LHCN-M2 (cell line): ENCODE measurements around the gene COL13A1. TPM values are rescaled to one million over a fixed set of nuclear protein-coding genes. Genes with fewer than 3 reads are reported as not detected.

Source experiments
- DNase-seq: peaks from one replicate; pipeline ENCODE4 v3.0.0-alpha.2; 2012; ENCODE audit warnings: low read depth
- total RNA-seq: library from RNA; depleted of rRNA; stranded (reverse); fragments of >200 nt; gene quantifications from 2 replicates; pipeline ENCODE4 v1.2.3, GENCODE V29; 2014

The COL13A1 gene
- total RNA-seq, 1 experiment from 2014 or later: 2.6 TPM

- no peak for DNase-seq
Observed at GRCh38 chr10:69963178-69963834, 161.6 kb downstream of the COL13A1 start.

GRCh38 chr10:69963835-69964710 lies 162.4 kb downstream of the COL13A1 start:
- DNase-seq: no peak

- no peak for DNase-seq
Observed at GRCh38 chr10:69965086-69965485, 163.4 kb downstream of the COL13A1 start.

GRCh38 chr10:69965919-69966662 lies 164.4 kb downstream of the COL13A1 start:
- no peak for DNase-seq

- peak; percentile 9 for DNase-seq
Observed at GRCh38 chr10:69968830-69969229, 167.1 kb downstream of the COL13A1 start.

GRCh38 chr10:69969977-69970376 lies 168.3 kb downstream of the COL13A1 start:
- DNase-seq: no peak

- no peak for DNase-seq
Observed at GRCh38 chr10:69972981-69973397, 171.3 kb downstream of the COL13A1 start.

GRCh38 chr10:69973678-69974077 lies 172.0 kb downstream of the COL13A1 start:
- DNase-seq: no peak

GRCh38 chr10:69974551-69975155 lies 172.9 kb downstream of the COL13A1 start:
- DNase-seq: no peak

GRCh38 chr10:69976795-69977546 lies 175.3 kb downstream of the COL13A1 start:
- DNase-seq: no peak

- no peak for DNase-seq
Observed at GRCh38 chr10:69979174-69979573, 177.5 kb downstream of the COL13A1 start.

- no peak for DNase-seq
Observed at GRCh38 chr10:69980672-69981071, 179.0 kb downstream of the COL13A1 start.

- no peak for DNase-seq
Observed at GRCh38 chr10:69988094-69988493, 186.4 kb downstream of the COL13A1 start.

- no peak for DNase-seq
Observed at GRCh38 chr10:69991151-69991550, 189.4 kb downstream of the COL13A1 start.

- DNase-seq: peak; percentile 47
Observed at GRCh38 chr10:69994262-69994661, 192.6 kb downstream of the COL13A1 start.

GRCh38 chr10:69996611-69997010 lies 194.9 kb downstream of the COL13A1 start:
- no peak for DNase-seq

- DNase-seq: no peak
Observed at GRCh38 chr10:70000262-70000661, 198.6 kb downstream of the COL13A1 start.

GRCh38 chr10:70007116-70007820 lies 205.6 kb downstream of the COL13A1 start:
- peak; percentile 84 for DNase-seq
